HL-60 (cell line): ENCODE data around the gene PPCDC.

Experiments used
- DNase-seq, 2 experiments: peaks; one replicate each; pipeline ENCODE4 v3.0.0-alpha.2; 2010 to 2020; ENCODE audit warnings: low read depth in 1 of 2, low spot score in 1 of 2
- H3K27ac ChIP-seq: fragments of 250-450 bp; sonication (Bioruptor Pico); replicated peaks from 2 replicates; pipeline ENCODE4 v1.5.1; 2020; ENCODE audit warnings: mild to moderate bottlenecking, moderate library complexity
- H3K27me3 ChIP-seq: fragments of 250-450 bp; sonication (Bioruptor Pico); 2 replicates; pipeline ENCODE4 v1.5.1; 2021; ENCODE audit warnings: mild to moderate bottlenecking, moderate library complexity; ENCODE audit not compliant: insufficient read depth, poor library complexity, severe bottlenecking
- H3K4me3 ChIP-seq: replicated peaks from 2 replicates; pipeline ENCODE4 v1.5.1; 2011; ENCODE audit warnings: mild to moderate bottlenecking, control low read depth, low read length; ENCODE audit not compliant: insufficient read depth
- GABPA ChIP-seq: IDR thresholded peaks from 2 replicates; pipeline ENCODE4 v1.6.1; 2012; ENCODE audit warnings: low read depth
- POLR2AphosphoS5 ChIP-seq: IDR thresholded peaks from 2 replicates; pipeline ENCODE4 v1.6.1; 2012; ENCODE audit warnings: low read depth
- SPI1 ChIP-seq: IDR thresholded peaks from 2 replicates; pipeline ENCODE4 v1.6.1; 2012; ENCODE audit warnings: low read depth, mild to moderate bottlenecking, borderline replicate concordance
- TF ChIP-seq, protein P1 (sequence below): IDR thresholded peaks from one replicate; pipeline ENCODE4 v1.5.1; 2011; ENCODE audit warnings: low read length, control low read depth, inconsistent platforms; ENCODE audit not compliant: insufficient read depth
- TF ChIP-seq, protein P2 (sequence below): IDR thresholded peaks from 2 replicates; pipeline ENCODE4 v1.6.1; 2012; ENCODE audit warnings: low read depth; ENCODE audit not compliant: insufficient replicate concordance

PPCDC gene

DNA sequence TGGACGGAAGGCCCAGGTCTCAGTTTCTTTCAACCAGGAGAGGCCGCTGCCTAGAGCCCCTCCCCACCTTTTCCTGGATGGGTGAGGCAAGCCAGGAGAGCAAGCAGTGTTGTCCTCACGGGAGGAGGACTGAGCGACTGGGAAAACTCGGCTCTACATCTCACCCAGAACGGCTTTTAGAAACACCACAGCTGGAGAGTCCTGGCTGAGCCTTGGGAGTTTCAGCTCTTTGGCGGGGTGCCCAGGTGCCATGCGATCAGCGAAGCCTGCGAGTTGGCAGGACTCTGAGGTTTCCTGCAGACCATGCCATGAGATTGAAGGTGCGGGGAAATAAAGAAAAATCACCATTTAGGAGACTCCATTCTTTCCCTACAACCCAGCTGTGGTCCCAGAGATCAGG, 26.0 kb downstream of the PPCDC start:
- no peak for DNase-seq
- H3K27me3 ChIP-seq = no peaks in the 10 kb centered on the region

DNA sequence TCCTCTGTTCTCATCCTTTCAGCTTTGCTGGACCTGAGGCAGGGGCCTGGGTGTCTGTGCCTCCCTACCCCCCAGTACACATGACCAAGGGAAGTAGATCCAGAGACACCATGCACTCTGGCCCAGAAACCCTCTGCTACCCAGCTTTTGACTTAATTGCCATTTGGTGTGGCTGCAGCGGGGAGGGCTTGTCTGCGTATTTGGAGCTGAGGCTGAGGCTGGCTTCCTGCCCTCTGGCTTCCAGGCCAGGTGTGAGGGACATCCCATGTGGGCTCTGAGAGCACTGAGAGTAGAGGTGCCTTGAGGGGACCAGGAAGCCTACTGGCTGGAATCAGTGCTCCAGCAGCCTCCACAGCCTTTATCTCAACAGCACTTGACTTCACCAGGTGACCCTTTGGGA, 26.9 kb downstream of the PPCDC start:
- TF ChIP-seq POLR2AphosphoS5 (no peak), SPI1 (no peak), GABPA (no peak)
- TF ChIP-seq, protein P1, sequence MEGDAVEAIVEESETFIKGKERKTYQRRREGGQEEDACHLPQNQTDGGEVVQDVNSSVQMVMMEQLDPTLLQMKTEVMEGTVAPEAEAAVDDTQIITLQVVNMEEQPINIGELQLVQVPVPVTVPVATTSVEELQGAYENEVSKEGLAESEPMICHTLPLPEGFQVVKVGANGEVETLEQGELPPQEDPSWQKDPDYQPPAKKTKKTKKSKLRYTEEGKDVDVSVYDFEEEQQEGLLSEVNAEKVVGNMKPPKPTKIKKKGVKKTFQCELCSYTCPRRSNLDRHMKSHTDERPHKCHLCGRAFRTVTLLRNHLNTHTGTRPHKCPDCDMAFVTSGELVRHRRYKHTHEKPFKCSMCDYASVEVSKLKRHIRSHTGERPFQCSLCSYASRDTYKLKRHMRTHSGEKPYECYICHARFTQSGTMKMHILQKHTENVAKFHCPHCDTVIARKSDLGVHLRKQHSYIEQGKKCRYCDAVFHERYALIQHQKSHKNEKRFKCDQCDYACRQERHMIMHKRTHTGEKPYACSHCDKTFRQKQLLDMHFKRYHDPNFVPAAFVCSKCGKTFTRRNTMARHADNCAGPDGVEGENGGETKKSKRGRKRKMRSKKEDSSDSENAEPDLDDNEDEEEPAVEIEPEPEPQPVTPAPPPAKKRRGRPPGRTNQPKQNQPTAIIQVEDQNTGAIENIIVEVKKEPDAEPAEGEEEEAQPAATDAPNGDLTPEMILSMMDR = no peak
- TF ChIP-seq, protein P2, sequence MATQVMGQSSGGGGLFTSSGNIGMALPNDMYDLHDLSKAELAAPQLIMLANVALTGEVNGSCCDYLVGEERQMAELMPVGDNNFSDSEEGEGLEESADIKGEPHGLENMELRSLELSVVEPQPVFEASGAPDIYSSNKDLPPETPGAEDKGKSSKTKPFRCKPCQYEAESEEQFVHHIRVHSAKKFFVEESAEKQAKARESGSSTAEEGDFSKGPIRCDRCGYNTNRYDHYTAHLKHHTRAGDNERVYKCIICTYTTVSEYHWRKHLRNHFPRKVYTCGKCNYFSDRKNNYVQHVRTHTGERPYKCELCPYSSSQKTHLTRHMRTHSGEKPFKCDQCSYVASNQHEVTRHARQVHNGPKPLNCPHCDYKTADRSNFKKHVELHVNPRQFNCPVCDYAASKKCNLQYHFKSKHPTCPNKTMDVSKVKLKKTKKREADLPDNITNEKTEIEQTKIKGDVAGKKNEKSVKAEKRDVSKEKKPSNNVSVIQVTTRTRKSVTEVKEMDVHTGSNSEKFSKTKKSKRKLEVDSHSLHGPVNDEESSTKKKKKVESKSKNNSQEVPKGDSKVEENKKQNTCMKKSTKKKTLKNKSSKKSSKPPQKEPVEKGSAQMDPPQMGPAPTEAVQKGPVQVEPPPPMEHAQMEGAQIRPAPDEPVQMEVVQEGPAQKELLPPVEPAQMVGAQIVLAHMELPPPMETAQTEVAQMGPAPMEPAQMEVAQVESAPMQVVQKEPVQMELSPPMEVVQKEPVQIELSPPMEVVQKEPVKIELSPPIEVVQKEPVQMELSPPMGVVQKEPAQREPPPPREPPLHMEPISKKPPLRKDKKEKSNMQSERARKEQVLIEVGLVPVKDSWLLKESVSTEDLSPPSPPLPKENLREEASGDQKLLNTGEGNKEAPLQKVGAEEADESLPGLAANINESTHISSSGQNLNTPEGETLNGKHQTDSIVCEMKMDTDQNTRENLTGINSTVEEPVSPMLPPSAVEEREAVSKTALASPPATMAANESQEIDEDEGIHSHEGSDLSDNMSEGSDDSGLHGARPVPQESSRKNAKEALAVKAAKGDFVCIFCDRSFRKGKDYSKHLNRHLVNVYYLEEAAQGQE = no peak
- Histone ChIP-seq H3K27ac (no peak overlapping the region), H3K27me3 (no peaks in the 10 kb centered on the region), H3K4me3 (no peak overlapping the region)
- DNase-seq = no peak

More for the DNA sequence above, 26.0 kb downstream of the PPCDC start:
- H3K27ac ChIP-seq = no peak overlapping the region
- no peak for TF ChIP-seq POLR2AphosphoS5
- TF ChIP-seq, protein P2 = no peak
- TF ChIP-seq, protein P1 = no peak
- no peak overlapping the region for H3K4me3 ChIP-seq

DNA sequence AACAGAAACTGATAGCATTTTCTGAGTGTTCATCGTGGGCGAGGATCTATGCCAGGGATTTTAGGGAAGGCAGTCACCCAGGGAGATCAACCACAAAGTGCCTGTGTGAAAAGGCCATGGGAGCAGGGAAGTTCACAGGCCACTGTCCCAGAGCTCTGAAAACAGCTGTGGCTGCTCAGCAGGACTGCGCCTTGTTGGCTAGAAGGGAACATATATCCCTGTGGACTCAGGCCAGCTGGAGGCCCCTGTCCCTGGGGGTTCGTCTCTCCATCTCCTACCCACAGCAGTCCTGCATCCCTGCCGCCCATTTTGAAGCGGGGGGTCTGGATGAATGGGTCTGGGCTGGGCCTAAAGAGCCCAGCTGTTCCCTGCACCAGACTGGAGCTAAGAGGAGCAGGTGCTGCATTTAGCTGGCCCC, 27.8 kb downstream of the PPCDC start:
- Histone ChIP-seq H3K27ac (no peak overlapping the region), H3K4me3 (no peak overlapping the region), H3K27me3 (no peaks in the 10 kb centered on the region)
- TF ChIP-seq, protein P2 = no peak
- TF ChIP-seq SPI1 (no peak), GABPA (no peak), POLR2AphosphoS5 (no peak)
- TF ChIP-seq, protein P1 = no peak
- no peak for DNase-seq
